Ovary (tissue), 3 donors: ENCODE results near the gene CDK5R2.

ENCODE experiments used
- CTCF ChIP-seq, 3 donors: fragments of 450-650 bp in 2 of 3; fragments of 200-600 bp in 1 of 3; IDR thresholded peaks; one replicate each; pipeline versions ENCODE4 v1.5.1 to v1.8.0; 2016 to 2022; ENCODE audit warnings: antibody characterized with exemption in 3 of 3, mild to moderate bottlenecking in 1 of 3
- EP300 ChIP-seq: sonication (generic); formaldehyde crosslinking; IDR thresholded peaks from one replicate; pipeline ENCODE4 v1.6.1; 2017; ENCODE audit warnings: antibody characterized with exemption
- POLR2A ChIP-seq: fragments of 450-650 bp; IDR thresholded peaks from one replicate; pipeline ENCODE4 v1.6.1; 2017; ENCODE audit warnings: antibody characterized with exemption, mild to moderate bottlenecking, moderate library complexity
- donor health status: DM: no; HTN: no; CAD: no.

DNA sequence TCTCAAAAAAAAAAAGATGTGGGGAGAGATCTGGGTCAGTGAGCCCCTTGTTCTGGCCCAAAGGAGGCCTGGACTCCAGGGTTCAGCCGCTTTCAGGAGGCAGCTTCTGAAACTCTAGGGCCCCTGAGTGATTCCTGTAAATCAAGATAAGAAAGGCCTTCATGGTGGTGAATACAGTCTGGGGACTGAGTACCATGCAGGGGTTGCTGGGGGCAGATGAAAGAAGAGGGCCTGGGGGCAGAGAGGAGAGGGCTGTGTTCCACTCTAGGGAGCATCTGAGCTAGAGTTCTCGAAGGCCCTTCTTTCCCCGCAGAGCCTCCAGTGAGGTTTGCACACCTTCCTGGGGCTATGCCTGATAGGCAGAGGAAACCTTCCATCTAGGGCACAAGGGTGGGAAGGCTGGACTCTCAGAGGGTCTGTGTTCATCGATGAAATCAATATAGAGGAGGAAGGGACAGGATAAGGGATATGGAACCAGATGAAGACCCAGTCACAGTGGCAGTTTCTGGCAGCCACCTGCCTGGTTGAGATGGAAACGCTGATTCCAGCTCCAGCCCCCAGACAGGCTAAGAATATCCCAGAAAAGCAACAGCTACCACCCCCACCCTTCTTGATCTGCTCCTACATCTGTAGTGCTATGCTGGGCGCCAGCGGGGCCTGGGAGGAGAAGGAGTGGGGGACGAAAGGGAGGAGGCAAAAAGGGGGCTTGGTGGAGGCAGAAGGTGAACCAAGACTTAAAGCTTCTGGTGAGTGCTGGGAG is 4.7 kb upstream of the CDK5R2 start:
- no peak for TF ChIP-seq CTCF (IDR thresholded peaks at IDR 0.05)
- no peak for TF ChIP-seq POLR2A
- TF ChIP-seq EP300, result no peak
